H1 (cell line): ENCODE data around the gene SLC2A14. TPM values are rescaled to one million over a fixed set of nuclear protein-coding genes. Genes with fewer than 3 reads are reported as not detected.

Experiments
- CTCF ChIA-PET: fragments of 300-600 bp; sonication (Branson Sonifier 250); formaldehyde crosslinking; loops from one replicate; lab custom pipeline; 2021; ENCODE audit not compliant: partially characterized antibody; lab: Charles Lee
- POLR2A ChIA-PET: fragments of 300-600 bp; sonication (Branson Sonifier 250); formaldehyde crosslinking; loops from one replicate; lab custom pipeline; 2021; ENCODE audit warnings: inconsistent platforms; ENCODE audit not compliant: partially characterized antibody; lab: Charles Lee
- DNase-seq, 2 experiments: peaks; one replicate each; pipeline versions ENCODE4 v3.0.0 to v3.0.0-alpha.2; 2010 to 2022; ENCODE audit warnings: low spot score in 2 of 2, low read depth in 1 of 2, mixed read lengths in 1 of 2
- FAIRE-seq: peaks from 2 replicates; lab custom pipeline; 2011; peaks lifted over from hg19 to GRCh38; lab: Jason Lieb, UNC
- H2AFZ ChIP-seq: 2 replicates; pipeline ENCODE4 v1.8.1; 2012; ENCODE audit warnings: low read length, inconsistent platforms
- H2AK5ac ChIP-seq: 2 replicates; pipeline ENCODE4 v1.6.1; 2013; ENCODE audit warnings: low read depth, low read length
- H2BK120ac ChIP-seq: replicated peaks from 2 replicates; pipeline ENCODE3; 2013; ENCODE audit warnings: low read depth, low read length, inconsistent platforms
- H2BK12ac ChIP-seq: 2 replicates; pipeline ENCODE4 v1.6.1; 2013; ENCODE audit warnings: low read depth, low read length
- H2BK15ac ChIP-seq: 2 replicates; pipeline ENCODE4 v1.6.1; 2013; ENCODE audit warnings: low read length
- H2BK20ac ChIP-seq: 2 replicates; pipeline ENCODE4 v1.6.1; 2013; ENCODE audit warnings: low read length
- H2BK5ac ChIP-seq: 2 replicates; pipeline ENCODE4 v1.6.1; 2013; ENCODE audit warnings: low read depth, low read length
- H3K14ac ChIP-seq: 2 replicates; pipeline ENCODE4 v1.6.1; 2013; ENCODE audit warnings: inconsistent platforms; ENCODE audit not compliant: insufficient read length
- H3K18ac ChIP-seq: 2 replicates; pipeline ENCODE4 v1.6.1; 2013; ENCODE audit warnings: low read length; ENCODE audit errors: extremely low read depth
- H3K23ac ChIP-seq: 2 replicates; pipeline ENCODE4 v1.6.1; 2013; ENCODE audit warnings: inconsistent platforms; ENCODE audit not compliant: insufficient read length
- H3K23me2 ChIP-seq: 2 replicates; pipeline ENCODE4 v1.6.1; 2013; ENCODE audit warnings: low read depth, low read length
- H3K27ac ChIP-seq: 2 replicates; pipeline ENCODE4 v1.6.1; 2011; ENCODE audit warnings: low read depth, low read length, inconsistent platforms
- H3K27me3 ChIP-seq, 4 experiments: replicated peaks in 1 of 4; 1 replicate in 1 of 4; 2 replicates in 3 of 4; pipeline versions ENCODE4 v1.6.1 to v1.8.1; 2011 to 2013; ENCODE audit warnings: low read length in 3 of 4, mild to moderate bottlenecking in 3 of 4, inconsistent platforms in 2 of 4, mixed read lengths in 2 of 4, moderate library complexity in 1 of 4; ENCODE audit not compliant: control insufficient read depth in 3 of 4, insufficient read depth in 3 of 4; ENCODE audit errors: extremely low read depth in 1 of 4
- H3K36me3 ChIP-seq, 4 experiments: 2 replicates each; pipeline versions ENCODE4 v1.6.1 to v1.8.1; 2011 to 2013; ENCODE audit warnings: mild to moderate bottlenecking in 4 of 4, low read length in 3 of 4, moderate library complexity in 2 of 4, control low read depth in 1 of 4, inconsistent platforms in 1 of 4; ENCODE audit not compliant: insufficient read depth in 4 of 4, control insufficient read depth in 2 of 4
- H3K4ac ChIP-seq: replicated peaks from 2 replicates; pipeline ENCODE3; 2013; ENCODE audit warnings: low read length, low read depth, mixed read lengths, inconsistent platforms; ENCODE audit not compliant: insufficient read length
- H3K4me1 ChIP-seq, 4 experiments: replicated peaks in 1 of 4; 1 replicate in 1 of 4; 2 replicates in 3 of 4; pipeline versions ENCODE4 v1.6.1 to v1.8.1; 2011 to 2013; ENCODE audit warnings: low read length in 3 of 4, inconsistent platforms in 2 of 4, mixed read lengths in 1 of 4; ENCODE audit not compliant: insufficient read depth in 4 of 4, control insufficient read depth in 3 of 4
- H3K4me2 ChIP-seq, 2 experiments: 2 replicates each; pipeline versions ENCODE4 v1.6.1 to v1.8.1; 2011 to 2013; ENCODE audit warnings: low read depth in 2 of 2, low read length in 2 of 2, control low read depth in 1 of 2, inconsistent platforms in 1 of 2, mild to moderate bottlenecking in 1 of 2; ENCODE audit not compliant: insufficient read depth in 1 of 2
- H3K4me3 ChIP-seq, 4 experiments: fragments of 200-600, 300-600 bp in 1 of 4; sonication (generic), shearing (Covaris generic), sonication (Bioruptor Twin) in 1 of 4; 2 replicates each; pipeline versions ENCODE4 v1.5.1 to v1.8.1; 2011 to 2016; ENCODE audit warnings: low read length in 4 of 4, low read depth in 3 of 4, control low read depth in 2 of 4, inconsistent platforms in 2 of 4, mild to moderate bottlenecking in 2 of 4, mixed read lengths in 1 of 4, moderate library complexity in 1 of 4; ENCODE audit not compliant: insufficient read depth in 2 of 4; ENCODE audit errors: extremely low read depth in 1 of 4
- H3K56ac ChIP-seq: replicated peaks from 2 replicates; pipeline ENCODE3; 2013; ENCODE audit warnings: low read depth, mild to moderate bottlenecking, mixed read lengths, low read length, inconsistent platforms; ENCODE audit not compliant: insufficient read length
- H3K79me1 ChIP-seq: 2 replicates; pipeline ENCODE4 v1.6.1; 2013; ENCODE audit warnings: low read depth, low read length, control low read depth
- H3K79me2 ChIP-seq, 2 experiments: 2 replicates each; pipeline versions ENCODE4 v1.6.1 to v1.8.1; 2012 to 2013; ENCODE audit warnings: low read length in 2 of 2, mild to moderate bottlenecking in 2 of 2, inconsistent platforms in 1 of 2; ENCODE audit not compliant: insufficient read depth in 2 of 2, control insufficient read depth in 1 of 2
- H3K9ac ChIP-seq, 4 experiments: replicated peaks in 1 of 4; 1 replicate in 1 of 4; 2 replicates in 3 of 4; pipeline versions ENCODE4 v1.6.1 to v1.8.1; 2011 to 2013; ENCODE audit warnings: low read depth in 3 of 4, low read length in 3 of 4, control low read depth in 2 of 4, mild to moderate bottlenecking in 2 of 4, moderate library complexity in 2 of 4, inconsistent platforms in 1 of 4; ENCODE audit errors: extremely low read depth in 1 of 4
- H3K9me3 ChIP-seq, 2 experiments: 2 replicates each; pipeline versions ENCODE4 v1.6.1 to v1.8.1; 2012 to 2013; ENCODE audit warnings: mild to moderate bottlenecking in 2 of 2, moderate library complexity in 2 of 2, control low read depth in 1 of 2, inconsistent platforms in 1 of 2, low read depth in 1 of 2, low read length in 1 of 2, mixed read lengths in 1 of 2; ENCODE audit not compliant: insufficient read depth in 2 of 2
- H4K20me1 ChIP-seq, 2 experiments: replicated peaks in 1 of 2; 2 replicates each; pipeline versions ENCODE3 to v1.8.1; 2011 to 2013; ENCODE audit warnings: inconsistent platforms in 2 of 2, low read length in 2 of 2, mild to moderate bottlenecking in 1 of 2; ENCODE audit not compliant: insufficient read depth in 2 of 2, control insufficient read depth in 1 of 2
- H4K5ac ChIP-seq: 2 replicates; pipeline ENCODE4 v1.6.1; 2013; ENCODE audit warnings: low read length, low read depth, mixed read lengths, inconsistent platforms; ENCODE audit not compliant: insufficient read length
- H4K8ac ChIP-seq: 2 replicates; pipeline ENCODE4 v1.8.0; 2013; ENCODE audit warnings: mild to moderate bottlenecking, moderate library complexity, low read length, inconsistent platforms; ENCODE audit not compliant: insufficient read depth; ENCODE audit errors: extremely low read depth
- H4K91ac ChIP-seq: replicated peaks from 2 replicates; pipeline ENCODE3; 2013; ENCODE audit warnings: low read length, mixed read lengths, inconsistent platforms; ENCODE audit not compliant: insufficient read length
- CEBPB ChIP-seq: IDR thresholded peaks from 2 replicates; pipeline ENCODE4 v1.6.1; 2012; ENCODE audit warnings: low read depth, low read length
- NRF1 ChIP-seq: IDR thresholded peaks from 2 replicates; pipeline ENCODE4 v1.6.1; 2011; ENCODE audit warnings: mild to moderate bottlenecking, low read depth, low read length, improper control_type of control experiment
- POU5F1 ChIP-seq: IDR thresholded peaks from 2 replicates; pipeline ENCODE4 v1.6.1; 2011; ENCODE audit warnings: low read depth, mild to moderate bottlenecking, low read length, moderate library complexity
- WGBS, 2 experiments: shearing (Covaris generic) in 1 of 2; methylation state at CpG; one replicate each; pipeline versions ENCODE4 v1.1.6 to v1.1.7; 2013 to 2015; ENCODE audit warnings: low lambda C conversion rate in 2 of 2, mixed read lengths in 2 of 2, inconsistent platforms in 1 of 2, low coverage in 1 of 2, missing lambda C conversion rate in 1 of 2; ENCODE audit not compliant: insufficient replicate concordance in 2 of 2, insufficient coverage in 1 of 2, insufficient read length in 1 of 2; ENCODE audit errors: extremely low coverage in 1 of 2, missing lambda C conversion rate in 1 of 2; 5-methylcytosine and 5-hydroxymethylcytosine counted together
- polyA plus RNA-seq, 7 experiments: library from polyadenylated mRNA; depleted of rRNA in 3 of 7; stranded (reverse) in 5 of 7; unstranded in 2 of 7; fragments of >200 nt in 5 of 7; fragments of 200-250 nt in 2 of 7; gene quantifications; 1 replicate in 5 of 7; 2 replicates in 1 of 7; 4 replicates in 1 of 7; pipeline versions ENCODE4 v1.2.1 to v1.2.3, GENCODE V29; 2011 to 2013; ENCODE audit warnings: missing spikeins in 2 of 7, mixed read lengths in 2 of 7
- total RNA-seq: library from RNA; stranded (reverse); fragmentation: NEBNext Ultra II Directional; extraction: Animal tissue kit (Norgen Biotek cat#: 25700); gene quantifications from 2 replicates; pipeline ENCODE4 v1.2.1, GENCODE V29; 2021

The SLC2A14 gene
- total and polyA plus RNA-seq, 2 of the 8 experiments (the other 6 are each of a cell fraction or from before 2014, with no cell fraction given): 11.1 to 19.3 TPM

DNA sequence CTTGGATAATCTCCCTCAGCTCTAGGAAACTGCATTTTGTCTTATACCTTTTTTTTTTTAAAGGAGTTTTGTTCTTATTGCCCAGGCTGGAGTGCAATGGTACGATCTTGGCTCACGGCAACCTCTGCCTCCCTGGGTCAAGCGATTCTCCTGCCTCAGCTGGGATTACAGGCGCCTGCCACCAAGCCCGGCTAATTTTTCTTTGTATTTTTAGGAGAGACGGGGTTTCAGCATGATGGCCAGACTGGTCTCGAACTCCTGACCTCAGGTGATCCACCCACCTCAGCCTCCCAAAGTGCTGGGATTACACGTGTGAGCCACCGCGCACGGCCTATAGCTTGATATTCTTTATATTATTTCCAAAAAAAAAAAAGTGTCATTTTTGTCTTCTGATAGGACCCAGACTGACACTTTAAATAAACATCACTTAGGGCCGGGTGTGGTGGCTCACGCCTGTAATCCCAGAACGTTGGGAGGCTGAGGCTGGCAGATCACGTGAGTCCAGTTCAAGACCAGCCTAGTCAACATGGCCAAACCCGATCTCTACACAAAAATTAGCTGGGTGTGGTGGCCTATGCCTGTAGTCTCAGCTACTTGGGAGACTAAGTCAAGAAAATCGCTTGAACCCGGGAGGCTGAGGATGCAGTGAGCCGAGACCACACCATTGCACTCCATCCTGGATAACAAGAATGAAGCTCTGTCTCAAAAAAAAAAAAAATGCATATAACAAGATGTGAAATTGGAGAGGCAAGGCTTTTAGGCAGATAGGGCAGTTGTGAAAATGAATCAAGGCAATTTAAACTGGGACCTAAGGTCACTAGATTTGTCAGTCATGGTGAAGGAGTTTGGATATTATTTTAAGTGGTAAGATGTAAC lies 44.9 kb upstream of the SLC2A14 start:
- CTCF ChIA-PET: interaction anchor here (0.6 to 6.3 kb wide), 15 partner anchors 10 to 1039 kb away, joined by 3 to 30 read pairs (median 4); no protein-coding TSS in a partner anchor
- no peak overlapping the region for H3K27ac ChIP-seq
- POLR2A ChIA-PET: interaction anchor here (0.7 to 11.9 kb wide), 15 partner anchors 9 to 1392 kb away, joined by 3 to 189 read pairs (median 4); partner anchors contain the start of genes FOXJ2 and SLC2A3
- no peak for TF ChIP-seq CEBPB
- TF ChIP-seq NRF1: no peak
- TF ChIP-seq POU5F1: no peak

More for the DNA sequence above, 44.9 kb upstream of the SLC2A14 start:
- Histone ChIP-seq H2BK12ac (0 out of 2 replicates have a peak overlapping the region, but pooled peaks have one; percentile 97), H3K79me2 (no peaks in the 10 kb centered on the region; a peak in 1 of 4 replicates), H3K4me1 (peaks cover 0 to 12% (median 3%) of the 10 kb centered on the region in 4 experiments; a peak in 5 of 7 replicates), H3K18ac (peak overlapping the region; percentile 44; the same call in 1 of the 2 replicates), H3K36me3 (peaks cover 8 to 40% (median 22%) of the 10 kb centered on the region in 4 experiments), H2BK120ac (no peak overlapping the region), H3K4me2 (peak overlapping the region in 1 of 2 experiments; percentile 20; a peak in 1 of 4 replicates), H4K91ac (no peak overlapping the region), H2AFZ (no peak overlapping the region), H2AK5ac (peak overlapping the region; percentile 97), H3K9me3 (no peaks in the 10 kb centered on the region), H4K20me1 (peaks cover 0 to 2% of the 10 kb centered on the region in 2 experiments), H2BK20ac (peak overlapping the region; percentile 98; the same call in 1 of the 2 replicates), H4K5ac (no peak overlapping the region), H3K9ac (no peak overlapping the region), H3K56ac (no peak overlapping the region), H2BK15ac (no peak overlapping the region), H3K23ac (no peak overlapping the region), H3K23me2 (no peaks in the 10 kb centered on the region), H4K8ac (no peak overlapping the region), H3K4me3 (no peak overlapping the region), H3K79me1 (peaks cover 3% of the 10 kb centered on the region; the same call in 1 of the 2 replicates), H3K4ac (no peak overlapping the region), H3K27me3 (no peaks in the 10 kb centered on the region), H2BK5ac (peak overlapping the region; percentile 95; the same call in 1 of the 2 replicates), H3K14ac (no peak overlapping the region)
- WGBS, 2 experiments: 93% methylated on average over 19 of the region's 19 CpGs; no CpG with 5 or more reads in 1 of the 2 experiments
- FAIRE-seq: no peak
- DNase-seq: no peak
